ENCODE measurements around the gene GJD4. TPM values are rescaled to one million over a fixed set of nuclear protein-coding genes. Genes with fewer than 3 reads are reported as not detected.

GJD4 gene
- polyA plus RNA-seq, 2 of the 4 experiments (the other 2 are of a cell fraction) = not detected

GRCh38 chr10:35569836-35570235 is 35.3 kb upstream of the GJD4 start:
- FAIRE-seq = no peak
- no peaks in the 10 kb centered on the region for H3K9me3 ChIP-seq
- TF ChIP-seq USF2 (IDR thresholded peaks at IDR 0.05) (no peak), JUN (IDR thresholded peaks at IDR 0.05) (no peak), ZNF302 (CRISPR knock-in tag; IDR thresholded peaks at IDR 0.05) (no peak), CEBPB (IDR thresholded peaks at IDR 0.05) (no peak), MAZ (IDR thresholded peaks at IDR 0.05; ENCODE audit: borderline replicate concordance, low read depth, low read length) (no peak), CHD4 (IDR thresholded peaks at IDR 0.05; ENCODE audit: borderline replicate concordance) (no peak), NPAS2 (CRISPR knock-in tag; IDR thresholded peaks at IDR 0.05; ENCODE audit: borderline replicate concordance) (no peak), RARB (CRISPR knock-in tag; IDR thresholded peaks at IDR 0.05) (no peak), SMC3 (IDR thresholded peaks at IDR 0.05) (no peak), CBX2 (IDR thresholded peaks at IDR 0.05; ENCODE audit: borderline replicate concordance, low read depth) (no peak), ESRRA (IDR thresholded peaks at IDR 0.05; ENCODE audit: borderline replicate concordance, low read length) (no peak), PHF8 (IDR thresholded peaks at IDR 0.05; ENCODE audit: borderline replicate concordance, low read depth) (no peak), HOXA7 (CRISPR knock-in tag; IDR thresholded peaks at IDR 0.05) (no peak)
- TF ChIP-seq, protein P1, sequence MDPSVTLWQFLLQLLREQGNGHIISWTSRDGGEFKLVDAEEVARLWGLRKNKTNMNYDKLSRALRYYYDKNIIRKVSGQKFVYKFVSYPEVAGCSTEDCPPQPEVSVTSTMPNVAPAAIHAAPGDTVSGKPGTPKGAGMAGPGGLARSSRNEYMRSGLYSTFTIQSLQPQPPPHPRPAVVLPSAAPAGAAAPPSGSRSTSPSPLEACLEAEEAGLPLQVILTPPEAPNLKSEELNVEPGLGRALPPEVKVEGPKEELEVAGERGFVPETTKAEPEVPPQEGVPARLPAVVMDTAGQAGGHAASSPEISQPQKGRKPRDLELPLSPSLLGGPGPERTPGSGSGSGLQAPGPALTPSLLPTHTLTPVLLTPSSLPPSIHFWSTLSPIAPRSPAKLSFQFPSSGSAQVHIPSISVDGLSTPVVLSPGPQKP (IDR thresholded peaks at IDR 0.05; ENCODE audit: low read depth, low read length) = no peak
- TF ChIP-seq, protein P2, sequence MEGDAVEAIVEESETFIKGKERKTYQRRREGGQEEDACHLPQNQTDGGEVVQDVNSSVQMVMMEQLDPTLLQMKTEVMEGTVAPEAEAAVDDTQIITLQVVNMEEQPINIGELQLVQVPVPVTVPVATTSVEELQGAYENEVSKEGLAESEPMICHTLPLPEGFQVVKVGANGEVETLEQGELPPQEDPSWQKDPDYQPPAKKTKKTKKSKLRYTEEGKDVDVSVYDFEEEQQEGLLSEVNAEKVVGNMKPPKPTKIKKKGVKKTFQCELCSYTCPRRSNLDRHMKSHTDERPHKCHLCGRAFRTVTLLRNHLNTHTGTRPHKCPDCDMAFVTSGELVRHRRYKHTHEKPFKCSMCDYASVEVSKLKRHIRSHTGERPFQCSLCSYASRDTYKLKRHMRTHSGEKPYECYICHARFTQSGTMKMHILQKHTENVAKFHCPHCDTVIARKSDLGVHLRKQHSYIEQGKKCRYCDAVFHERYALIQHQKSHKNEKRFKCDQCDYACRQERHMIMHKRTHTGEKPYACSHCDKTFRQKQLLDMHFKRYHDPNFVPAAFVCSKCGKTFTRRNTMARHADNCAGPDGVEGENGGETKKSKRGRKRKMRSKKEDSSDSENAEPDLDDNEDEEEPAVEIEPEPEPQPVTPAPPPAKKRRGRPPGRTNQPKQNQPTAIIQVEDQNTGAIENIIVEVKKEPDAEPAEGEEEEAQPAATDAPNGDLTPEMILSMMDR (IDR thresholded peaks at IDR 0.05) = no peak
- TF ChIP-seq, protein P3, sequence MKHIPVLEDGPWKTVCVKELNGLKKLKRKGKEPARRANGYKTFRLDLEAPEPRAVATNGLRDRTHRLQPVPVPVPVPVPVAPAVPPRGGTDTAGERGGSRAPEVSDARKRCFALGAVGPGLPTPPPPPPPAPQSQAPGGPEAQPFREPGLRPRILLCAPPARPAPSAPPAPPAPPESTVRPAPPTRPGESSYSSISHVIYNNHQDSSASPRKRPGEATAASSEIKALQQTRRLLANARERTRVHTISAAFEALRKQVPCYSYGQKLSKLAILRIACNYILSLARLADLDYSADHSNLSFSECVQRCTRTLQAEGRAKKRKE (CRISPR knock-in tag; IDR thresholded peaks at IDR 0.05; ENCODE audit: low read depth) = no peak
- TF ChIP-seq, protein P4, sequence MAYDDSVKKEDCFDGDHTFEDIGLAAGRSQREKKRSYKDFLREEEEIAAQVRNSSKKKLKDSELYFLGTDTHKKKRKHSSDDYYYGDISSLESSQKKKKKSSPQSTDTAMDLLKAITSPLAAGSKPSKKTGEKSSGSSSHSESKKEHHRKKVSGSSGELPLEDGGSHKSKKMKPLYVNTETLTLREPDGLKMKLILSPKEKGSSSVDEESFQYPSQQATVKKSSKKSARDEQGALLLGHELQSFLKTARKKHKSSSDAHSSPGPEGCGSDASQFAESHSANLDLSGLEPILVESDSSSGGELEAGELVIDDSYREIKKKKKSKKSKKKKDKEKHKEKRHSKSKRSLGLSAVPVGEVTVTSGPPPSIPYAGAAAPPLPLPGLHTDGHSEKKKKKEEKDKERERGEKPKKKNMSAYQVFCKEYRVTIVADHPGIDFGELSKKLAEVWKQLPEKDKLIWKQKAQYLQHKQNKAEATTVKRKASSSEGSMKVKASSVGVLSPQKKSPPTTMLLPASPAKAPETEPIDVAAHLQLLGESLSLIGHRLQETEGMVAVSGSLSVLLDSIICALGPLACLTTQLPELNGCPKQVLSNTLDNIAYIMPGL (CRISPR knock-in tag; IDR thresholded peaks at IDR 0.05; ENCODE audit: borderline replicate concordance) = no peak
- no peak for DNase-seq (ENCODE audit: low read depth in 1 of 2, low spot score in 1 of 2)
- 84% methylated on average over 4 of the region's 4 CpGs for WGBS (ENCODE audit: missing lambda C conversion rate)
- ATAC-seq = no peak
- H3K4me3 ChIP-seq = no peak overlapping the region
- no peak overlapping the region for H3K4me2 ChIP-seq
- POLR2A ChIA-PET = no interaction called here
- CTCF ChIA-PET = no interaction called here
- H3K4me1 ChIP-seq = no peaks in the 10 kb centered on the region
- H3K27ac ChIP-seq = no peak overlapping the region

- Histone ChIP-seq H3K4me2 (no peak overlapping the region), H3K27ac (no peak overlapping the region), H3K9me3 (no peaks in the 10 kb centered on the region), H3K4me3 (no peak overlapping the region), H3K4me1 (no peaks in the 10 kb centered on the region)
- 82% methylated on average over 1 of the region's 1 CpG for WGBS (ENCODE audit: missing lambda C conversion rate)
- POLR2A ChIA-PET = no interaction called here
- no peak for FAIRE-seq
- no peak for ATAC-seq
- CTCF ChIA-PET = no interaction called here
- no peak for DNase-seq (ENCODE audit: low read depth in 1 of 2, low spot score in 1 of 2)
- TF ChIP-seq RFX5 (IDR thresholded peaks at IDR 0.05) = no peak
- TF ChIP-seq HEYL (CRISPR knock-in tag; IDR thresholded peaks at IDR 0.05) = no peak
- no peak for TF ChIP-seq FOSL2 (IDR thresholded peaks at IDR 0.05)
- no peak for TF ChIP-seq FOSL2 (CRISPR knock-in tag; IDR thresholded peaks at IDR 0.05)
- no peak for TF ChIP-seq GATA3 (IDR thresholded peaks at IDR 0.05; ENCODE audit: borderline replicate concordance)
- TF ChIP-seq, protein P5, sequence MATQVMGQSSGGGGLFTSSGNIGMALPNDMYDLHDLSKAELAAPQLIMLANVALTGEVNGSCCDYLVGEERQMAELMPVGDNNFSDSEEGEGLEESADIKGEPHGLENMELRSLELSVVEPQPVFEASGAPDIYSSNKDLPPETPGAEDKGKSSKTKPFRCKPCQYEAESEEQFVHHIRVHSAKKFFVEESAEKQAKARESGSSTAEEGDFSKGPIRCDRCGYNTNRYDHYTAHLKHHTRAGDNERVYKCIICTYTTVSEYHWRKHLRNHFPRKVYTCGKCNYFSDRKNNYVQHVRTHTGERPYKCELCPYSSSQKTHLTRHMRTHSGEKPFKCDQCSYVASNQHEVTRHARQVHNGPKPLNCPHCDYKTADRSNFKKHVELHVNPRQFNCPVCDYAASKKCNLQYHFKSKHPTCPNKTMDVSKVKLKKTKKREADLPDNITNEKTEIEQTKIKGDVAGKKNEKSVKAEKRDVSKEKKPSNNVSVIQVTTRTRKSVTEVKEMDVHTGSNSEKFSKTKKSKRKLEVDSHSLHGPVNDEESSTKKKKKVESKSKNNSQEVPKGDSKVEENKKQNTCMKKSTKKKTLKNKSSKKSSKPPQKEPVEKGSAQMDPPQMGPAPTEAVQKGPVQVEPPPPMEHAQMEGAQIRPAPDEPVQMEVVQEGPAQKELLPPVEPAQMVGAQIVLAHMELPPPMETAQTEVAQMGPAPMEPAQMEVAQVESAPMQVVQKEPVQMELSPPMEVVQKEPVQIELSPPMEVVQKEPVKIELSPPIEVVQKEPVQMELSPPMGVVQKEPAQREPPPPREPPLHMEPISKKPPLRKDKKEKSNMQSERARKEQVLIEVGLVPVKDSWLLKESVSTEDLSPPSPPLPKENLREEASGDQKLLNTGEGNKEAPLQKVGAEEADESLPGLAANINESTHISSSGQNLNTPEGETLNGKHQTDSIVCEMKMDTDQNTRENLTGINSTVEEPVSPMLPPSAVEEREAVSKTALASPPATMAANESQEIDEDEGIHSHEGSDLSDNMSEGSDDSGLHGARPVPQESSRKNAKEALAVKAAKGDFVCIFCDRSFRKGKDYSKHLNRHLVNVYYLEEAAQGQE (IDR thresholded peaks at IDR 0.05) = no peak
- no peak for TF ChIP-seq HOXA7 (CRISPR knock-in tag; IDR thresholded peaks at IDR 0.05)
- TF ChIP-seq, protein P3 (CRISPR knock-in tag; IDR thresholded peaks at IDR 0.05; ENCODE audit: low read depth) = no peak
- TF ChIP-seq USF2 (IDR thresholded peaks at IDR 0.05) = no peak
- TF ChIP-seq CHD2 (IDR thresholded peaks at IDR 0.05; ENCODE audit: low read length, partially characterized antibody) = no peak
Measured at GRCh38 chr10:35570397-35570796, 34.7 kb upstream of the GJD4 start.
